IMR-90 (cell line): Measurements from ENCODE around the gene NUDT8. TPM values are rescaled to one million over a fixed set of nuclear protein-coding genes. Genes with fewer than 3 reads are reported as not detected.

Source experiments
- ATAC-seq: fragments of 200-7000 bp; cut with Tn5 transposase; 2 replicates; pipeline ENCODE4 v1.9.1; 2020; ENCODE audit warnings: low read depth, mild to moderate bottlenecking, moderate library complexity
- BruUV-seq: library from RNA; stranded (reverse); fragments of 400-500 nt; replicated peaks from 2 replicates; lab custom pipeline; 2021; lab: Mats Ljungman, UMichigan
- CTCF ChIA-PET: fragments of 300-600 bp; formaldehyde crosslinking; extraction: SDS; loops from one replicate; lab custom pipeline; 2021; ENCODE audit warnings: antibody characterized with exemption; lab: Yijun Ruan, JAX
- POLR2A ChIA-PET: fragments of 300-600 bp; sonication (Branson Sonifier 250); formaldehyde crosslinking; loops from one replicate; lab custom pipeline; 2022; ENCODE audit warnings: antibody characterized with exemption; ENCODE audit not compliant: unreplicated experiment; lab: Charles Lee
- DNase-seq: peaks from one replicate; pipeline ENCODE4 v3.0.0; 2013
- H2AFZ ChIP-seq: replicated peaks from 2 replicates; pipeline ENCODE3; 2013; ENCODE audit warnings: low read length, mild to moderate bottlenecking; ENCODE audit not compliant: poor library complexity
- H2AK5ac ChIP-seq: 2 replicates; pipeline ENCODE4 v1.6.1; 2013; ENCODE audit warnings: low read depth, low read length, inconsistent platforms
- H2AK9ac ChIP-seq: replicated peaks from 2 replicates; pipeline ENCODE3; 2013; ENCODE audit warnings: mild to moderate bottlenecking, low read depth, low read length, moderate library complexity; ENCODE audit not compliant: poor library complexity
- H2BK120ac ChIP-seq: 2 replicates; pipeline ENCODE4 v1.6.1; 2013; ENCODE audit warnings: low read depth, low read length, inconsistent platforms
- H2BK15ac ChIP-seq: 3 replicates; pipeline ENCODE4 v1.6.1; 2013; ENCODE audit warnings: low read depth, low read length, inconsistent platforms
- H2BK20ac ChIP-seq: 2 replicates; pipeline ENCODE4 v1.6.1; 2013; ENCODE audit warnings: low read depth, mild to moderate bottlenecking, inconsistent platforms, low read length, moderate library complexity
- H2BK5ac ChIP-seq: 2 replicates; pipeline ENCODE4 v1.6.1; 2013; ENCODE audit warnings: mild to moderate bottlenecking, low read depth, low read length, inconsistent platforms; ENCODE audit not compliant: poor library complexity, severe bottlenecking
- H3K14ac ChIP-seq: replicated peaks from 2 replicates; pipeline ENCODE4 v1.6.1; 2013; ENCODE audit warnings: low read depth, low read length, inconsistent platforms
- H3K18ac ChIP-seq: 2 replicates; pipeline ENCODE4 v1.6.1; 2013; ENCODE audit warnings: low read depth, low read length, control low read depth
- H3K23ac ChIP-seq: 2 replicates; pipeline ENCODE4 v1.6.1; 2013; ENCODE audit warnings: low read depth, low read length, inconsistent platforms
- H3K27ac ChIP-seq: 2 replicates; pipeline ENCODE4 v1.5.1; 2013; ENCODE audit warnings: mild to moderate bottlenecking, control low read depth, low read length; ENCODE audit not compliant: insufficient read depth
- H3K27me3 ChIP-seq: 2 replicates; pipeline ENCODE4 v1.6.1; 2013; ENCODE audit warnings: low read length; ENCODE audit not compliant: control insufficient read depth, insufficient read depth
- H3K36me3 ChIP-seq: 2 replicates; pipeline ENCODE4 v1.6.1; 2013; ENCODE audit warnings: low read length, mixed read lengths; ENCODE audit not compliant: control insufficient read depth, insufficient read depth
- H3K4ac ChIP-seq: 2 replicates; pipeline ENCODE4 v1.6.1; 2013; ENCODE audit warnings: low read depth, low read length, inconsistent platforms
- H3K4me1 ChIP-seq: 2 replicates; pipeline ENCODE4 v1.6.1; 2013; ENCODE audit warnings: low read length, mixed read lengths; ENCODE audit not compliant: control insufficient read depth, insufficient read depth
- H3K4me2 ChIP-seq: 2 replicates; pipeline ENCODE4 v1.6.1; 2013; ENCODE audit warnings: low read depth, mild to moderate bottlenecking, control low read depth, low read length, moderate library complexity
- H3K4me3 ChIP-seq: 2 replicates; pipeline ENCODE4 v1.5.1; 2013; ENCODE audit warnings: low read depth, mild to moderate bottlenecking, control low read depth, low read length, moderate library complexity; ENCODE audit not compliant: insufficient read depth
- H3K56ac ChIP-seq: 2 replicates; pipeline ENCODE4 v1.6.1; 2013; ENCODE audit warnings: low read length, inconsistent platforms; ENCODE audit not compliant: insufficient read depth; ENCODE audit errors: extremely low read depth
- H3K79me1 ChIP-seq, 2 experiments: 2 replicates each; pipeline ENCODE4 v1.6.1; 2013; ENCODE audit warnings: low read length in 2 of 2, inconsistent platforms in 1 of 2, low read depth in 1 of 2
- H3K9ac ChIP-seq: 2 replicates; pipeline ENCODE4 v1.6.1; 2013; ENCODE audit warnings: low read depth, low read length, control low read depth
- H3K9me1 ChIP-seq: 2 replicates; pipeline ENCODE4 v1.6.1; 2013; ENCODE audit warnings: low read length, inconsistent platforms; ENCODE audit not compliant: insufficient read depth
- H3K9me3 ChIP-seq: 2 replicates; pipeline ENCODE4 v1.6.1; 2013; ENCODE audit warnings: low read length; ENCODE audit not compliant: control insufficient read depth, insufficient read depth
- H4K20me1 ChIP-seq: 2 replicates; pipeline ENCODE4 v1.6.1; 2013; ENCODE audit warnings: low read length, inconsistent platforms; ENCODE audit not compliant: insufficient read depth
- H4K5ac ChIP-seq: 2 replicates; pipeline ENCODE4 v1.6.1; 2013; ENCODE audit warnings: mild to moderate bottlenecking, low read depth, low read length, control low read depth
- H4K8ac ChIP-seq, 2 experiments: 2 replicates each; pipeline ENCODE4 v1.6.1; 2013; ENCODE audit warnings: low read depth in 2 of 2, low read length in 2 of 2, control low read depth in 1 of 2, inconsistent platforms in 1 of 2
- H4K91ac ChIP-seq: 2 replicates; pipeline ENCODE4 v1.6.1; 2013; ENCODE audit warnings: low read depth, low read length, inconsistent platforms; ENCODE audit not compliant: insufficient read depth
- CEBPB ChIP-seq: IDR thresholded peaks from 2 replicates; pipeline ENCODE4 v1.6.1; 2012; ENCODE audit warnings: low read depth, low read length, improper control_type of control experiment
- CHD1 ChIP-seq: IDR thresholded peaks from 2 replicates; pipeline ENCODE4 v1.6.1; 2012; ENCODE audit warnings: low read depth, low read length, improper control_type of control experiment
- CTCF ChIP-seq: conservative IDR thresholded peaks from 2 replicates; pipeline ENCODE4 v1.5.1; 2012; ENCODE audit warnings: mild to moderate bottlenecking, low read depth, low read length, improper control_type of control experiment
- FOS ChIP-seq: fragments of 150-350 bp; IDR thresholded peaks from 2 replicates; pipeline ENCODE4 v1.6.1; 2016; ENCODE audit warnings: low read depth, low read length
- MAFK ChIP-seq: IDR thresholded peaks from 2 replicates; pipeline ENCODE4 v1.6.1; 2012; ENCODE audit warnings: low read depth, low read length, improper control_type of control experiment
- NFE2L2 ChIP-seq: fragments of 150-350 bp; IDR thresholded peaks from 2 replicates; pipeline ENCODE4 v1.6.1; 2016; ENCODE audit warnings: low read depth, mild to moderate bottlenecking, low read length
- POLR2A ChIP-seq: IDR thresholded peaks from 2 replicates; pipeline ENCODE4 v1.6.1; 2012; ENCODE audit warnings: mild to moderate bottlenecking, low read depth, low read length
- WGBS, 2 experiments: methylation state at CpG; one replicate each; pipeline versions ENCODE4 v1.1.5 to v1.1.7; 2013; ENCODE audit warnings: missing lambda C conversion rate in 2 of 2; ENCODE audit not compliant: insufficient read length in 1 of 2; ENCODE audit errors: extremely low coverage in 2 of 2; 5-methylcytosine and 5-hydroxymethylcytosine counted together
- dilution Hi-C: fragments of 300-500 bp; cut with HindIII; formaldehyde crosslinking; loops from one replicate; pipeline ENCODE4 v1.14.3; 2018; ENCODE audit warnings: low sequenced_read_pairs; ENCODE audit not compliant: unreplicated experiment
- in situ Hi-C: fragments of 300-500 bp; cut with MboI; formaldehyde crosslinking; loops from 3 replicates; pipeline ENCODE4 v1.14.3; 2019; ENCODE audit warnings: low sequenced_read_pairs, inconsistent platforms, mixed read lengths
- intact Hi-C: fragments of 100-400 bp; cut with micrococcal nuclease; formaldehyde crosslinking; loops from 2 replicates; pipeline ENCODE4 v1.10.0; 2022
- polyA plus RNA-seq, 3 experiments: library from polyadenylated mRNA; depleted of rRNA; stranded (reverse); fragments of >200 nt; gene quantifications; 2 replicates each; pipeline ENCODE4 v1.2.3, GENCODE V29; 2012; ENCODE audit warnings: low replicate concordance in 1 of 3
- total RNA-seq: library from RNA; depleted of rRNA; stranded (reverse); fragments of >200 nt; gene quantifications from 2 replicates; pipeline ENCODE4 v1.2.3, GENCODE V29; 2012

Gene NUDT8
- total and polyA plus RNA-seq, 2 of the 4 experiments (the other 2 are of a cell fraction) = 1.4 to 2.5 TPM

GRCh38 chr11:67665541-67666302, 36.0 kb upstream of the NUDT8 start:
- Histone ChIP-seq H2BK15ac (no peak overlapping the region), H3K36me3 (no peaks in the 10 kb centered on the region), H3K9me3 (no peaks in the 10 kb centered on the region), H4K91ac (no peak overlapping the region), H3K27me3 (peaks cover 14% of the 10 kb centered on the region), H3K23ac (no peak overlapping the region), H3K4me3 (no peak overlapping the region), H3K9me1 (no peaks in the 10 kb centered on the region), H2BK20ac (no peak overlapping the region), H3K14ac (no peak overlapping the region), H3K4me1 (no peaks in the 10 kb centered on the region), H3K4ac (no peak overlapping the region), H2AK9ac (no peak overlapping the region), H3K18ac (no peak overlapping the region), H3K27ac (no peak overlapping the region), H2AFZ (no peak overlapping the region), H2BK5ac (no peak overlapping the region), H2AK5ac (no peak overlapping the region), H3K56ac (no peak overlapping the region), H3K79me1 (no peaks in the 10 kb centered on the region), H4K8ac (no peak overlapping the region), H3K4me2 (no peak overlapping the region), H2BK120ac (no peak overlapping the region), H3K9ac (no peak overlapping the region), H4K20me1 (no peaks in the 10 kb centered on the region), H4K5ac (no peak overlapping the region)
- POLR2A ChIA-PET = no interaction called here
- in situ Hi-C loops (no loop called here), intact Hi-C loops (no loop called here), dilution Hi-C loops (no loop called here)
- ATAC-seq (no peak), DNase-seq (no peak)
- no TSS peak for BruUV-seq
- TF ChIP-seq CEBPB = no peak
- TF ChIP-seq FOS = no peak
- no peak for TF ChIP-seq POLR2A
- TF ChIP-seq MAFK = no peak
- no peak for TF ChIP-seq CHD1
- TF ChIP-seq CTCF = no peak
- no peak for TF ChIP-seq NFE2L2
- CTCF ChIA-PET = no interaction called here
- 61% methylated on average over 17 of the region's 24 CpGs; no CpG with 5 or more reads in 1 of the 2 experiments for WGBS, 2 experiments
